DND-41 (cell line): ENCODE data around the gene RGS11.

Experiments
- ATAC-seq: fragments of 200-7000 bp; cut with Tn5 transposase; 3 replicates; pipeline ENCODE4 v1.9.1; 2021; ENCODE audit warnings: low read depth; ENCODE audit not compliant: insufficient read depth
- DNase-seq: peaks from one replicate; pipeline ENCODE4 v3.0.0-alpha.2; 2020
- H2AFZ ChIP-seq: 2 replicates; pipeline ENCODE4 v1.6.0; 2012; ENCODE audit warnings: low read depth, low read length
- H3K27ac ChIP-seq: 2 replicates; pipeline ENCODE4 v1.5.1; 2012; ENCODE audit warnings: low read length, inconsistent platforms
- H3K27me3 ChIP-seq: fragments of 200-600 bp; sonication (generic); 2 replicates; pipeline ENCODE4 v1.6.0; 2012; ENCODE audit warnings: low read length, mild to moderate bottlenecking, inconsistent platforms; ENCODE audit not compliant: insufficient read depth, poor library complexity
- H3K36me3 ChIP-seq: 2 replicates; pipeline ENCODE4 v1.5.1; 2012; ENCODE audit warnings: low read length, inconsistent platforms; ENCODE audit not compliant: insufficient read depth
- H3K4me1 ChIP-seq: 2 replicates; pipeline ENCODE4 v1.5.1; 2012; ENCODE audit warnings: mild to moderate bottlenecking, low read length; ENCODE audit not compliant: insufficient read depth
- H3K4me2 ChIP-seq: 2 replicates; pipeline ENCODE4 v1.6.0; 2012; ENCODE audit warnings: mild to moderate bottlenecking, moderate library complexity, low read length, inconsistent platforms; ENCODE audit not compliant: insufficient read depth
- H3K4me3 ChIP-seq, 2 experiments: fragments of 200-600 bp in 1 of 2; shearing (Covaris generic) in 1 of 2; 2 replicates each; pipeline ENCODE4 v1.5.1; 2012 to 2016; ENCODE audit warnings: inconsistent platforms in 2 of 2, low read length in 2 of 2, mild to moderate bottlenecking in 2 of 2, low read depth in 1 of 2, moderate library complexity in 1 of 2
- H3K79me2 ChIP-seq: 2 replicates; pipeline ENCODE4 v1.6.0; 2012; ENCODE audit warnings: low read length, inconsistent platforms; ENCODE audit not compliant: insufficient read depth
- H3K9ac ChIP-seq: 2 replicates; pipeline ENCODE4 v1.6.0; 2012; ENCODE audit warnings: low read depth, mild to moderate bottlenecking, inconsistent platforms, low read length, moderate library complexity
- H3K9me3 ChIP-seq: 2 replicates; pipeline ENCODE4 v1.5.1; 2012; ENCODE audit warnings: low read length, moderate library complexity, mild to moderate bottlenecking, inconsistent platforms; ENCODE audit not compliant: insufficient read depth, severe bottlenecking
- H4K20me1 ChIP-seq: 2 replicates; pipeline ENCODE4 v1.6.0; 2012; ENCODE audit warnings: low read length; ENCODE audit not compliant: insufficient read depth
- CTCF ChIP-seq: IDR thresholded peaks from 2 replicates; pipeline ENCODE4 v1.5.1; 2012; ENCODE audit warnings: borderline replicate concordance, low read length, moderate library complexity, mild to moderate bottlenecking; ENCODE audit not compliant: poor library complexity, severe bottlenecking; ENCODE audit errors: extremely low read depth
- EZH2 ChIP-seq: IDR thresholded peaks from 3 replicates; pipeline ENCODE4 v1.6.1; 2012; ENCODE audit warnings: borderline replicate concordance, low read depth, mild to moderate bottlenecking, moderate library complexity, low read length, inconsistent platforms; ENCODE audit not compliant: severe bottlenecking

Gene RGS11

DNA sequence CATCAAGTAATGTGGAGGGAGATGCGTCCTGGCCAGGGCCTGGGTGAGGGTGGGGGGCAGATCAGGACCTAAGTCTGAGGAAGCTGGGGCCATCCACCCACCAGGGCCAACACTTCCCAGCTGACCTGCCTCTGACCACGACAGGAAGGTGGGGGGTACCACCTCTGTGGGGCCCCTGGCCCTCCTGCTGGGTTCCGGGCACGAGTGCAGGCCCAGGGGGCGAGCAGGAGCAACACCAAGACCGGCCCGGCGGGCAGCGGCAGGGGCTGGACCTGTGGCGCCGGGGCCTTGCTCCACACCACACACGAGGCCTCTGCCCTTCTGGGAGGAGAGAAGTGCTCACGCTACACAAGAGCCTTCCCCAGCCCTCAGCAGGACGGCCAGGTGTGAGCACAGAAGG is 20.5 kb upstream of the RGS11 start:
- TF ChIP-seq CTCF (no peak), EZH2 (no peak)
- H3K9ac ChIP-seq: no peak overlapping the region
- no peaks in the 10 kb centered on the region for H3K27me3 ChIP-seq
- H3K9me3 ChIP-seq: no peaks in the 10 kb centered on the region
- no peak overlapping the region for H3K4me2 ChIP-seq
- DNase-seq (no peak), ATAC-seq (no peak)
- H4K20me1 ChIP-seq: peaks cover 17% of the 10 kb centered on the region; the same call in 1 of the 2 replicates
- no peak overlapping the region for H2AFZ ChIP-seq
- peaks cover 58% of the 10 kb centered on the region for H3K36me3 ChIP-seq
- no peaks in the 10 kb centered on the region for H3K79me2 ChIP-seq
- H3K27ac ChIP-seq: no peak overlapping the region
- no peak overlapping the region for H3K4me3 ChIP-seq
- no peaks in the 10 kb centered on the region for H3K4me1 ChIP-seq

DNA sequence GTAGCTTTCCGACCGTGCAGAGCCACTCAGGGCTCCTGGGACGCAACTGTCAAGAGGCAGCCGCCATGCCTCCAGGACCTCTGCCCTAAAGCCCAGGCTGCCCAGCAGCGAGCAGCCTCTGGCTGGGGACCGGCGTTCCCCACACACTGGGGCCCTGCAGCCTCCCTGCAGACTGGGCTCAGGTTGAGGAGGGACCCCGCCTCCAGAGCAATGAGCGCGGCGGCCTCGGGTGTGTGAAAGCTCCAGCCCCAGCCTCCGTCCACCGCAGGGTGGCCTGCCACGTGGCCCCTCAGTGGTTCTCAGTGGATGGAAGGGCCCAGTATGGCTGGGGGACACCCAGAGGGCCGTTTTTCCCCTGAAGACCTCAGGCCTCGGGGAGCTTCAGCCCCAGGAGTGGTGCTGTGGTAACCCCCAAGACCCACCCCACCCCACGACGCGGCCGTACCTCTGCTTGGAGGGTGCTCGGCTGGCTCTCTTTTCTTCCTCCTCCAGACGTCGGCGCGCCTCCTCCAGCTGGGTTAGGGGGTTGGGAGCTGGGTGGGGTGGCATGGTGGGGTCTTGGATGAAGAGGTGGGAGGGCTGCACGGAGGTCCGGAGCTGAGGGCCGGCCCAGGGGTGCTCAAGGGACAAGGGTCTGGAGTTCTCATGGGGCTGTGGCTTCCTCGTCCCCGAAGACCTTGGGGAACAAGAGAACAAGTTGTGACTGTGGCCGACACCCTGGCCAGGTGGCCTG is 17.5 kb upstream of the RGS11 start:
- H3K4me1 ChIP-seq: no peaks in the 10 kb centered on the region
- ATAC-seq (no peak), DNase-seq (no peak)
- H3K36me3 ChIP-seq: peaks cover 76% of the 10 kb centered on the region
- no peak overlapping the region for H3K4me2 ChIP-seq
- H3K27ac ChIP-seq: no peak overlapping the region
- H3K27me3 ChIP-seq: no peaks in the 10 kb centered on the region
- TF ChIP-seq CTCF: no peak
- TF ChIP-seq EZH2: no peak
- H2AFZ ChIP-seq: no peak overlapping the region
- H4K20me1 ChIP-seq: peaks cover 28% of the 10 kb centered on the region; the same call in 1 of the 2 replicates
- H3K4me3 ChIP-seq: no peak overlapping the region
- no peaks in the 10 kb centered on the region for H3K9me3 ChIP-seq
- no peaks in the 10 kb centered on the region for H3K79me2 ChIP-seq
- H3K9ac ChIP-seq: no peak overlapping the region

GRCh38 chr16:291539-291938 is 15.8 kb upstream of the RGS11 start:
- ATAC-seq (no peak), DNase-seq (no peak)
- H3K4me1 ChIP-seq: no peaks in the 10 kb centered on the region
- peaks cover 24% of the 10 kb centered on the region; the same call in 1 of the 2 replicates for H4K20me1 ChIP-seq
- no peaks in the 10 kb centered on the region for H3K9me3 ChIP-seq
- no peaks in the 10 kb centered on the region for H3K79me2 ChIP-seq
- no peak overlapping the region for H3K4me2 ChIP-seq
- TF ChIP-seq CTCF (no peak), EZH2 (no peak)
- H3K27ac ChIP-seq: no peak overlapping the region
- peaks cover 79% of the 10 kb centered on the region for H3K36me3 ChIP-seq
- H2AFZ ChIP-seq: no peak overlapping the region
- no peaks in the 10 kb centered on the region for H3K27me3 ChIP-seq
- no peak overlapping the region for H3K4me3 ChIP-seq
- no peak overlapping the region for H3K9ac ChIP-seq
